GM10847 (cell line): Measurements from ENCODE around the gene PAPSS1.

Experiments used
- POLR2A ChIP-seq: IDR thresholded peaks from 2 replicates; pipeline ENCODE4 v1.6.1; 2011; ENCODE audit not compliant: insufficient read length; ENCODE audit errors: extremely low read depth

The PAPSS1 gene

DNA sequence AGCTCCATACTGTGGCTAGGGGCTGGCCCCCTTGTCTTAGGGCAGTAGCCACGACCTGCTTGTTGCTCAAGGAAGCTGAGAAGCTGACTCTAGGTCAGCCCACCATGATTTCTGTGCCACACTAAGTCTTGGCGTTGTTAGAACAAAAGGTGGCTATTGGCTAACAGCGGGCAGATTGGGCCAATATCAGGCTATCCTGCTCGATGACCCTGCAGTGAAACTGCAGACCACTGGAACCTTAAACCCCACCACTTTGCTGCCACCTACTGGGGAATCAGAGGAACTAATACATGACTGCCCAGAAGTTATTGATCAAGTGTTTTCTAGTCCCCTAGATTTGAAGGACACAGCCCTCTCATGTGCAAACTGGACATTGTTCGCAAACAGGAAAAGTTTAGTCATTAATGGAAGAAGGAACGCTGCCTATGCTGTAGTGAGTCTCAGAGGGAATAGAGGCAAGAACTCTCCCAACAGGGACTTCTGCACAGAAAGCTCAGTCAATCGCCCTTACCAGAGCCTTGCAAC, 17.0 kb upstream of the PAPSS1 start:
- no peak for TF ChIP-seq POLR2A

DNA sequence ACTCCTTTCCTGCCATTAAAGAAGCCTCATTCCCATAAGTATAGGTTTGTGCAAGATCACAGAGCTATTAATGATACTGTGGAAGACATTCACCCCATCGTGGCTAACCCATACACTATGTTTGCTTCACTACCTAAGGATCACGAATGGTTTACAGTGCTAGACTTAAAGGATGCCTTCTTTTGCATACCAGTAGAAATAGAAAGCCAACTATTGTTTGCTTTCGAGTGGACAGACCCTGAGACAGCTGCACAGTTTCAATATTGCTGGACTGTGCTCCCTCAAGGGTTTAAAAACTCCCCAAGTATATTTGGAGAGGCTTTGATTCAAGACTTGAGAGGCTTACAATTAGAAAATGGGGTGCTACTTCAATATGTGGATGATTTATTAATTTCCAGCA, 16.0 kb upstream of the PAPSS1 start:
- no peak for TF ChIP-seq POLR2A

DNA sequence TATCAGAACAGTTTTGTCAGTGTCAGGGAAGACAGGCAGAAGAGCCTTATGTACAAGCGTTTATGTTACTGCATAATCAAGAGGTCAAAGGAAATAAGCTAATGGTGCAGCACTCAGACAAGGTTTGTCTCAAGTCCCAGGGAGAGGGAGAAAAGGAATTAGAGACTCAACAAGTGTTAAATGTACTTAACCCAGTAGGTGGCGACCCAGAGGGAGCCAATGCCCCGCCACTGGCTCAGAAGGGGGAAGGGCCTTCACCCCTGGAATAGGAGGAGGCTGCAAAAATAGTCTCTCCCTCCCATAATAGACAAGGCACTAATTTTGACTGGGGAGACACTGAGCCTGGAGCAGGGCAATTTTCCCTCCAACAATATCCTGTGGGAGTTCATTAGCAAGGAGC, 14.1 kb upstream of the PAPSS1 start:
- TF ChIP-seq POLR2A, result no peak

DNA sequence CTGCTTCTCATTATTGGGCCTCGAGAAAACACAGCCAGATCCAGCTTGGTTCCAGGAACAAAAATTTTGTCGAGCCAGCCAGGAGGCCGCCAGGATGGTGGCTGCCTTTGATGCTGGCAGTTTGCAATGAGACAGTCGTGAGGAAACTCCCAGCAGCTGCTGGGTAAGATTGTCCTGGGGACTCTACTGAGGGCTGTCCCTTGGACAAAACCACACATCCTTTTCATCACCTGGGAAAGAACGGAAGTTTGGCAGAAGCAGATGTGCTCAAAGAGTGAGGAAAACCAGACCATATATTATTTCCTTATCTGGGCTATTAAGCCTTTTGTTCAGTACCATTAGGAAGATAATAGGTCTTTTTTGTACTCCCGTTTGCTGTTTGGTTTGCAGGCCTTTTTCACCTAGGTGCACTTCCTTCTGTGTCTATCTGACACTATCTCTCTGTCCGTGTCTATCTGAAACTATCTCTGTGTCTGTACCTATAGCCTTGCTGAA, 13.4 kb upstream of the PAPSS1 start:
- no peak for TF ChIP-seq POLR2A

DNA sequence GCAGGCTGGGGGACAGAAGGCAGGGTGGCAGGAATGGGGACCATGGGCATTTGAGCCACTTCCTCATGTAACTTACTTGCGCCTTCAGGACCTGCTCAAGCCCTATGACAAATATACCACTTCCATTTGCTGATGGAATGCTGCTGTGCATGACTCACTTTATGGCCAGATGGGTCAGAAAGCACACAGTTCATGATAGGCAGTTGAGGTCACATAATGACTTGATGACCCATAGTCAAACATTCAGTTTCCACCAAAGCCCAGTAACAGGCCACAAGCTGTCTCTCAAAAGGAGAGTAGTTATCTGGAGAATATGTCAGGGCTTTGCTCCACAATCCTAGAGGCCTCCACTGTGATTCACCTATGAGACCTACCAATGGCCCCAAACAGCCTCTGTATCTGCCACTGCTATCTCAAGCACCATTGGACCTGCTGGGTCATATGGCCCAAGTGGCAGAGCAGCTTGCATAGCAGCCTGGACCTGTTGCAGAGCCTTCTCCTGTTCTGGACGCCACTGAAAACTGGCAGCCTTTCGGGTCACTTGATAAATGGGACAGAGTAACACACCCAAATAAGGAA, 5.3 kb upstream of the PAPSS1 start:
- no peak for TF ChIP-seq POLR2A

DNA sequence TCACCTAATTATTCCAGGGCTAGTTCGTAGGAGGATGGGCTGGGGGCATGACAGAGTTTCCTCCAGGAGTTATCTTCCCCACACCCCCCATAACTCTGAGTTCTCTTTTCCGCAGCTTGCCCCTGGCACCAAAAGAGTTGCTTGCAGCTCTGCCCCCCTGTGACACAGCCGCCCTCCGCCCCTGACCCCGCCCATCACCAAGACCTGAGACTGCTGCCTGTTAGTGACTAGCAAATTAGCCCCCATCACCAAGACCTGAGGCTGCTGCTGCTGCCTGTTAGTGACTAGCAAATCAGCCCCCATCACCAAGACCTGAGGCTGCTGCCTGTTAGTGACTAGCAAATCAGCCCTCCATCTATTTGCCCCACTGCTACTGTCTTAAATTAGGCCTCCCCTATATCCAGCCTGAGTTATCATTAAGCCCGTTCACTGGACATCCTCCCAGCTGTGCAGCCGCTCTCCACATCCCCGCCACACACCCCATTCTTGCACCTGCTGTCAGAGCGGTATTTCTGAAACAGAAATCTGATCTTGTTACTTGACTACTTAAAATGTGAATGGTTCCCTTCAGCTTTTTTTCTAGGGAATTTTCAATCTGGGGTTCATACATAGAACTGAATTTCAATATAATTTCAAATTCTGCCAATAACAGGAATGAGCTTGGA, 1.5 kb upstream of the PAPSS1 start:
- no peak for TF ChIP-seq POLR2A

DNA sequence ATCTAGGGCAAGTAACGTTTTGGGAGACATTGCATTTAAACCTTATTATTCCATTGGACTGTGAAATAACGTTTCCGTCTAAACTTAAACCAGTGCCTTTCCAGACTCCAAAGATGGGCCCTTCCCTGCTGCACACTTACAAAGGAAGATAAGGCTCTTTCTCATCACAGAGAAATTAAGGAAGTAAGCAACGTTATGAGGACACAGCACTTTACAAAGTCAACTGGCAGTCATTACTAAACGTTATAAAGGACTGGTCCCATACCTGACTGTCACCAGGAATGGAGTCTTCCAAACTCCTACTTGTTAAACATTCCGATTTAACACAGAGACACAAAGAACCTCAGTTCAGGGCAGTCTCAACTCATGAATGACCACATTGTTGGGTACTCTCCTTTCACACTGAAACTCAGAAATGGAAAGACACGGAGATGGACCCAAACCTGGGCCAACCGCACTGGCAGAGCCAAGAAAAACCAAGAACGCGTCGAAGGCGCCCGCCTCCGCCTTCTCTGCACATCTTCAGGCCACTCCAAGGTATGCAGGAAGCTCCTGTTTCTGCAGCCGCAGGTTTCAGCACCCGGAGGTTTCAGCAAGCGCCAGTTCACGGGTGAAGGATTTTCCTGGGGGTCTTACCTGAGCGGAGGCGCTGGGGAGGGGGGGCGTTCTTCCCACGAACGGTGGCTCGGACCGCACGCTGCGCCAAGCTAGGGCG, 670 bp downstream of the PAPSS1 start:
- no peak for TF ChIP-seq POLR2A

DNA sequence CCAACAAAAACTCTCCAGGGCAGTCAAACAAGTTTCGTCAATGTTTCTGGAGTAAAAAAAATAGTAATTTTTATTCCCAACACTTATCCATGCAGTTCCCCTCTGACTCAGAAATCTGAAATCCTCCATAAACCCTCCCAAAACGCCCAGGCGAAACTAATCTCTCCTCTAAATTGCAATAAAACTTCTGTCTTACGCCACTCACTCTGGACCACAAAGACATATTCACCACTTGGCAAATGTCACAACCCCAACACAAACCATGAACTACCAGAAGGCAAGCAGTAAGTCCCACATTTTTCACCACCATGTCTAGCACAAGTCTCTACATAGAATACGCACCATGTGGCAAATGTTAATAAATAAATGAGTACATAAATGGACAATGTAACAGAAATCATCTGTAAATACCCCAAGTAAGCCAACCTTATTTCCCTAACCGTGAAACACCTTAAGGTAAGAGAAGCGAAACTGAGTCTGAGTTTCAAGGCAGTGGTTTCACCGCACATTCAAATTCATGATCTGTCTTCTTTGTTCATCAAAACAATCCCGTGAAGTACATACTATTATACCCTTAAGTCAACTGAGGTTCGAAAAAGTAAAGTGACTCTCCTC, 1.6 kb downstream of the PAPSS1 start:
- TF ChIP-seq POLR2A, result no peak

DNA sequence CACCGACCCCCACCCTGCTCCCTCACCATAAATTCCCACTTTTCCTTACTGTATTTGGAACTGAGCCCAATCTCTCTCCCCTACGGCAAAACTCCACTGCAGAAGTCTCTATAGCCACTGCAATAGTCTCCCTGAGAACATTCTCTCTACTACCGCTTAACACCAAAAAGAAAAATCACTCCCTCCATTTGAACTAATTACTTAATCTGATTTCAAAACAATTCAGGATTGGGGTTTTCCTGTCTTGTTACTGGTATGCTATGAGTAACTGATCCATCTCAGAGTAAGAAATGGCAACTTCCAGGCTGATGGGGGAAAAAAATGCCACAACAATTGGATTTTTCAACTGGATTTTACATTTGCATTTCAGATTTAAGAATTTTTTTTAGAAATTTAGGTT, 5.8 kb downstream of the PAPSS1 start:
- TF ChIP-seq POLR2A, result no peak

DNA sequence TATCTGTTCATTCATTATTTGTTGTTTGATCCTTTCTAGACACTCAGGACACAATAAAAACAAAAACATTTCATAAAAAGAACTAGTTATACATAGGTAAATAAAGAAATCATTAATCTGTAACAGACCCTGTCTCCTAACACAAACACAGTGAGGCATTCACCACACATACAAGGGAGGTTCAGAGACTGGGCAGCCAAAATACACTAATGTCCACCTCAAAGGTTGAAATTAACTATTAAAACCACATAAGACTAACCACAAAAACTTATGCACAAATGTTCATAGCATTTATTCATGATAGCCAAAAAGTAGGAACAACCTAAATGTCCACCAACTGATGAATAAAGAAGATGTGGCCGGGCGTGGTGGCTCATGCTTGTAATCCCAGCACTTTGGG, 7.8 kb downstream of the PAPSS1 start:
- no peak for TF ChIP-seq POLR2A

DNA sequence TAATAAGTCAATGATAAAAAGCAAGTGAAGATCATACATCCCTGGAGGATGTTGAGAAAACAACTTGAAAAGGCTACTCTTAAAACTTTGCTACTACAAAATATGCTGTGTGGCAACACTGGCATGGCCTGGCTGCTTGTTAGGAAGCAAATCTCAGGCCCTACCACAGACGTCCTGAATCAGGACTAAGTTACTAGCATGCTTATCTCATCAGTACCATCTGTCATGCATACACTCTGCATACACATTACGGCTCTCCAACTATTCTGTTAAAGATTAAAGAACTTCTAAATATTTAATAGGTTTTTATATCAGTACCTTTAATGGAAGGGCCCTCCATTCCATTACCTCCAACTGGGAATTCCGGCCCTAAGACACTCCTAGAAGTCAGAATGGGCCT, 8.2 kb downstream of the PAPSS1 start:
- TF ChIP-seq POLR2A, result no peak

DNA sequence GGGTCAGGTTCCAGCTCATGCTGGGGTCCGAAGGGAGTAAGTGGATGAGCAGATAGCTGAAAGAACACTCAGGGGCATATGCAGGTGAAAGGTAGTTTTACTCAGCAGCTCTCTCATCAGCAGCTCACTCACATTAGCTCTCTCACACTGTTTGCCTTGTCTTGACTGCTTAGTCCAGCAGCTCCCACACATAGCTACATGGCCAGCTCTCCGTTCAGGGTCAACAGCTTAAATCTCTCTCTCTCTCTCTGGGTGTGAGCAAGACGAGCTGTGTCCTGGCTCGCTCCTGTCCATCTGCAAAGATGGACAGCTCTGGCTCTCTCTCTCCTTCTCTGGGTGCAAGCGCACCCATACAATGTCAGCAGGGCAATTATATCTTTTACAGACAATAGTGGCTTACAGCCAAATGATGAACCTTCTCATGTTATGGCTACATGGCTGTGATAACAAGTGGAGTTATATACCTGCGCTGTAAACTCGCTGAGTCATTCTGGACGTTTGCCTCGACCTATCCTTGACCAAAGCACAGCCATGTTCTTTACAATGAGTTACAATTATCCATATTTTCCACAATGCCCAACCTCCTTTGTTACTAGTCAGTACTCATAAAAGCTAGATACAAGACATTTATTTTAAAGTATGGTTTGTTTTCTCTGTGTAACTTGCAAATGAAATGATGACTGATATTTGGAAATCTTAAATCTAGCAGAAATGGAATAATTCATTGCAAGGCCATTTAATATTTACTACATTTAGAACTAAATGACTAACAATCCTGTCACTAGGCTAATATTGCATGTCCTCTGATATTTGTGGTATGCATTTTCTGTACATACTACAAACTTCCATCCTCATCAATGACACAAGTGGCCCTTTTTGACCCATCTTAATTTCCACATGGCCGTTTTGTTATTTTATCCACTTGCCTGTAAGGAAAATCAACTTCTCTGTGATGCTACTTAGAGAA, 9.3 kb downstream of the PAPSS1 start:
- no peak for TF ChIP-seq POLR2A

DNA sequence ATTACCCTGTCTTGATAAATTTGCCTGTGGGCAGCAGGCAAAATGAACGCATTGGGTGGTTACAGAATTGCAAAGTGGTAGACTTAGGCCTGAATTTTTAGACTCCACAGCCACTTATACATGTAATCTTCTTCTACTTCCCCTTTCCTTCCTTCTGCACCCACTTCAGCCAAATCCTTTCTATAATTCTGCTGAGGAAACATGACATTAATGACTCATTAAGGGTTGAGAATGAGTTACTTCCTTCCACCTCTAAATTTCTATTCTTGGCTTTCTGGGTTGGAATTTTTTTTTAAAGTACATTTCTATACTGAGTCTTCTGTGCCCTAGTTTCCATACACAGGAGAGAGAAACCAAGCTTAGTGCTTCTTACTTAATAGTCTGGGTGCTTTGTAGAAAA, 10.1 kb downstream of the PAPSS1 start:
- TF ChIP-seq POLR2A, result no peak

DNA sequence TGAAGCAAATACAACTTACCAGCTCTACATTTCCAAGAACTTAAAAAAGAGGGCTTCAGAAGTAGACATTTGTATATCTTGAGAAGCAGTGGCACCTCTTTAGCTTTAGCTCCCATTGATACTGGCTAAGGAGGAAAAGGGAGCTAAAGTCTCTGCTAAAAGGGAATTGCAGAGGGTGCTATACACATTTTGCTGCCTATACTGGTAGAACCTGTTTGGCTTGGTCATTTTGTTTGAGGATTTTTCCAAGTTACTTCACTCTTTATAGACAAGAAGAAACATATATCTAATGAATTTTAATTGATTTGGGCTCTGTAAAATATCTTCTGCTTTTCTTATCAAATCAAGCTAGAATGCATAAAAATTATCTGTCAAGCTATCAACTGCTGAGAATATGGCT, 11.8 kb downstream of the PAPSS1 start:
- no peak for TF ChIP-seq POLR2A
